Psoas muscle (tissue), 8 donors: ENCODE data around the gene JPH3. TPM values are rescaled to one million over a fixed set of nuclear protein-coding genes. Genes with fewer than 3 reads are reported as not detected.
"Not testable (repeated sequence)": the region's sequence is repeated elsewhere in the genome, so short reads cannot be mapped to it uniquely, and the experiment has no call there.

Source experiments
- ATAC-seq, 4 donors: fragments of 200-7000 bp; cut with Tn5 transposase; one replicate each; pipeline ENCODE4 v1.9.1; 2020; ENCODE audit warnings: moderate library complexity in 3 of 4, mild to moderate bottlenecking in 2 of 4
- DNase-seq, 2 donors: peaks; one replicate each; pipeline ENCODE4 v3.0.0-alpha.2; 2020
- H3K27ac ChIP-seq: fragments of 200-600 bp; one replicate; pipeline ENCODE4 v1.8.0; 2022
- H3K27me3 ChIP-seq, 3 donors: fragments of 200-600 bp in 1 of 3; one replicate each; pipeline versions ENCODE4 v1.6.1 to v1.8.0; 2013 to 2022; ENCODE audit warnings: low read length in 2 of 3, mild to moderate bottlenecking in 2 of 3, moderate library complexity in 1 of 3; ENCODE audit not compliant: insufficient read depth in 3 of 3
- H3K36me3 ChIP-seq, 2 donors: fragments of 200-600 bp in 1 of 2; one replicate each; pipeline versions ENCODE4 v1.6.1 to v1.8.0; 2013 to 2022; ENCODE audit warnings: low read depth in 1 of 2, mild to moderate bottlenecking in 1 of 2, moderate library complexity in 1 of 2; ENCODE audit not compliant: insufficient read depth in 1 of 2
- H3K4me1 ChIP-seq: fragments of 200-600 bp; one replicate; pipeline ENCODE4 v1.8.0; 2022
- H3K4me3 ChIP-seq: fragments of 200-600 bp; one replicate; pipeline ENCODE4 v1.8.0; 2022; ENCODE audit warnings: mild to moderate bottlenecking
- H3K9me3 ChIP-seq: fragments of 200-600 bp; one replicate; pipeline ENCODE4 v1.8.0; 2022
- WGBS, 3 donors: extraction: QIAGEN DNeasy Blood & Tissue Kit; methylation state at CpG; one replicate each; pipeline versions ENCODE4 v1.1.6 to v1.1.7; 2013; 5-methylcytosine and 5-hydroxymethylcytosine counted together
- intact Hi-C, 2 donors: fragments of 100-400 bp; cut with DNase I; formaldehyde crosslinking; loops; one replicate each; pipeline versions ENCODE4 v1.11.0 to v1.14.2; 2022
- polyA plus RNA-seq, 3 donors: library from polyadenylated mRNA; stranded (reverse); fragments of 200-250 nt; gene quantifications; one replicate each; pipeline ENCODE4 v1.2.3, GENCODE V29; 2013
- total RNA-seq, 4 donors: library from RNA; stranded (reverse); fragmentation: NEBNext Ultra II Directional in 2 of 4; extraction: Animal tissue kit (Norgen Biotek cat#: 25700) in 2 of 4; gene quantifications; one replicate each; pipeline versions ENCODE4 v1.2.1 to v1.2.4, GENCODE V29; 2021 to 2023
- TF ChIP-seq, protein P1 (sequence below): fragments of 200-600 bp; IDR thresholded peaks from one replicate; pipeline ENCODE4 v1.8.0; 2022; ENCODE audit warnings: antibody characterized with exemption
- donor health status: healthy with polysubstance abuse.
- donor health status: DM: no; HTN: no; CAD: no; lungs with moderate emphysema.
- donor health status: Bipolar disorder and iron deficiency.
- donor health status: healthy.
- donor health status: DM: yes; HTN: yes; CAD: no.
- donor health status: DM: no; HTN: no; CAD: no.
- donor health status: DM: no; HTN: no; CAD: no.
- donor health status: DM: yes; HTN: yes; CAD: no.

Gene JPH3
- total and polyA plus RNA-seq, 7 donors = 0.03 to 0.13 (median 0.04) TPM; not detected in 2

DNA sequence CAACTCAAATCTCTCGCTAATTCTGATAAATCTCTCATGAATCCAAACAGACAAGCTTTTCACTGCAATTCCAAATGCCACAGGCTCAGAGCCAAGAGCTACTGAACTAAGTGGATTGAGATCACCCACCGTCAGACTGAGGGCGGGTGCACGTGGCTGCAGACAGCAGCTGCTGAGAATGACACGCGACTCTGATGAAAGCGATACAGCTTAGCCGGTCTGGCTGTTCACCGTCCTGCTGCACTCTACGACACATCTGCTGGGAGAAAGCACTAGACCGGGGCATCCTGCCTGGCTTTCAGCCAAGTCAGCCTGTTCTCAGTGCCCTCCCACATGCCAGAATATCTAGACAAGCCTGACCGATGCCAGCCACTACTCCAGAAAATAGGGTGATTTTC, 120.9 kb downstream of the JPH3 start:
- no peak overlapping the region for H3K27ac ChIP-seq
- H3K36me3 ChIP-seq = peaks cover 0 to 10% of the 10 kb centered on the region in 2 donors
- H3K4me3 ChIP-seq = no peak overlapping the region
- H3K27me3 ChIP-seq = no peaks in the 10 kb centered on the region
- intact Hi-C loops = no loop called here
- ATAC-seq (peak; percentile 79 to 92 (median 88)), DNase-seq (peak; percentile 51 to 68)
- H3K9me3 ChIP-seq = no peaks in the 10 kb centered on the region
- H3K4me1 ChIP-seq = peaks cover 4% of the 10 kb centered on the region
- TF ChIP-seq, protein P1, sequence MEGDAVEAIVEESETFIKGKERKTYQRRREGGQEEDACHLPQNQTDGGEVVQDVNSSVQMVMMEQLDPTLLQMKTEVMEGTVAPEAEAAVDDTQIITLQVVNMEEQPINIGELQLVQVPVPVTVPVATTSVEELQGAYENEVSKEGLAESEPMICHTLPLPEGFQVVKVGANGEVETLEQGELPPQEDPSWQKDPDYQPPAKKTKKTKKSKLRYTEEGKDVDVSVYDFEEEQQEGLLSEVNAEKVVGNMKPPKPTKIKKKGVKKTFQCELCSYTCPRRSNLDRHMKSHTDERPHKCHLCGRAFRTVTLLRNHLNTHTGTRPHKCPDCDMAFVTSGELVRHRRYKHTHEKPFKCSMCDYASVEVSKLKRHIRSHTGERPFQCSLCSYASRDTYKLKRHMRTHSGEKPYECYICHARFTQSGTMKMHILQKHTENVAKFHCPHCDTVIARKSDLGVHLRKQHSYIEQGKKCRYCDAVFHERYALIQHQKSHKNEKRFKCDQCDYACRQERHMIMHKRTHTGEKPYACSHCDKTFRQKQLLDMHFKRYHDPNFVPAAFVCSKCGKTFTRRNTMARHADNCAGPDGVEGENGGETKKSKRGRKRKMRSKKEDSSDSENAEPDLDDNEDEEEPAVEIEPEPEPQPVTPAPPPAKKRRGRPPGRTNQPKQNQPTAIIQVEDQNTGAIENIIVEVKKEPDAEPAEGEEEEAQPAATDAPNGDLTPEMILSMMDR = no peak
- WGBS, 3 donors = 17 to 35% (median 21%) methylated on average over 12 of the region's 12 CpGs

DNA sequence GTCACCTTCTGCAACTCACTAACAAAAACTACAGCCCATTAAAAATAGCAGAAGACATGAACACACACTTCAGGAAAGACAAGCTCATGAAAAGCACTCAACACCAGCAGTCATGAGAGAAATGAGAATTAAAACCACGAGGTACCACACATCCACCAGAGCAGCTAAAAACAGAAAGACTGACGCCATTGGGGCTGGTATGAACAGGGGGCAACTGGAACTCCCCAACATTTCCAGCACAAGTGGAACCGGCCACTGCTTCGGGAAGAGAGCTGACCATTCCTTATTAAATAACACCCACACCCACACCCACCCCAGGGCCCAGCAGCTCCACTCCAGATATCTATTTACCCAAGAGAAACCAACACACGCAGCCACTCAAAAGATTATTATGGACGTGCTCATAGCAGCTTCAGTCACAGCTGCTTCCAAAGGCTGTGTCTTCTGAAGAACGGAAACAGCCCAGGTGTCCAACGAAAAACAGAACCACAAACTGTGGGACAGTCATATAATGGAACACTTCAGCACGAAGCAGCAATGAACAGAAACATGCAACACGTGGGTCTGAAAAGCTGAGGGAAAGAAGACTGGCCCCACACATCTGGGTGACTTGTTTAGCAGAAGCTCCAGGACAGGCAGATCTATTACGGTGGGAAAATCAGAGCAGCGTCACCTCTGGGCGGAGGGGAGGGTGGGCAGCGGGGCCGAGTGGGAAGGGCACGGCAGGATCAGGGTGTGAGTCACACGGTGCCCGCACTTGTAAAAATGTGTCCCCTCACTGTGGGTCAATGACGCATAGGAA, 122.4 kb downstream of the JPH3 start:
- ATAC-seq (no peak), DNase-seq (no peak)
- TF ChIP-seq, protein P1 = no peak
- peaks cover 0 to 24% of the 10 kb centered on the region in 2 donors for H3K36me3 ChIP-seq
- peaks cover 4% of the 10 kb centered on the region for H3K4me1 ChIP-seq
- no peak overlapping the region for H3K4me3 ChIP-seq
- no peak overlapping the region for H3K27ac ChIP-seq
- H3K27me3 ChIP-seq = no peaks in the 10 kb centered on the region
- no peaks in the 10 kb centered on the region for H3K9me3 ChIP-seq
- WGBS, 3 donors = 93 to 95% (median 94%) methylated on average over 19 of the region's 19 CpGs
- intact Hi-C loops = no loop called here

DNA sequence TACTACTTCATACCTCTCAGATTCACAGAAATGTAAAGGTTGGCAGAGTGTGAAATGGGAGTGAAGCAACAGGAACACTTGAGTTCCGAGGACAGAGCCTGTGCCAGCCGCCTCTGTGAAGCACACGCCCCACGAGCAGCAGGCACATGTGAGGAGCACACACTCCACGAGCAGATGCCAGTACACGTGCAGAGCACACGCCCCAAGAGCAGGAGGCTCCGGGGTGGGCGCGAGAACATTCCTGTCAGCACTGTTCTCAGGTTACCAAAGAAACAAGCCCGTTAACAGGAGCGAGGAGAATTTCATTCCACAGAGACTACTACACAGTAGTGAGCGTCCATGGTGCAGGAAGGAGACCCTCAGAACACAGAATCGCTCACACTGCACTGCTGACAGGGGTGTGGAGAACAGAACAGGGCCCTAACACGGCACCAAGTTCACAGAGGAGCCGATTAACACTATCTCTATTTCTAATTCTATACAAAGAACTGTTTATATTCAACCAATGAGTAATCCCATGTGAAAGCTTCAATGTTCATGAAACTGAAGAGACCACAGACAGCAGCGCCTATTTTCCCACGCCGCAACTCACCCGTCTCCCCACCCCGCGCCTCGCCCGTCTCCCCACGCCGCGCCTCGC, 123.4 kb downstream of the JPH3 start:
- peak in 2 of 4 donors; percentile 34 to 38 for ATAC-seq
- Histone ChIP-seq H3K4me3 (no peak overlapping the region), H3K9me3 (no peaks in the 10 kb centered on the region), H3K4me1 (peaks cover 4% of the 10 kb centered on the region), H3K27me3 (no peaks in the 10 kb centered on the region), H3K36me3 (peaks cover 0 to 32% of the 10 kb centered on the region in 2 donors), H3K27ac (no peak overlapping the region)
- 80 to 82% (median 80%) methylated on average over 21 to 28 of the region's 28 CpGs for WGBS, 3 donors
- DNase-seq = no peak
- intact Hi-C loops = no loop called here
- TF ChIP-seq, protein P1 = no peak

DNA sequence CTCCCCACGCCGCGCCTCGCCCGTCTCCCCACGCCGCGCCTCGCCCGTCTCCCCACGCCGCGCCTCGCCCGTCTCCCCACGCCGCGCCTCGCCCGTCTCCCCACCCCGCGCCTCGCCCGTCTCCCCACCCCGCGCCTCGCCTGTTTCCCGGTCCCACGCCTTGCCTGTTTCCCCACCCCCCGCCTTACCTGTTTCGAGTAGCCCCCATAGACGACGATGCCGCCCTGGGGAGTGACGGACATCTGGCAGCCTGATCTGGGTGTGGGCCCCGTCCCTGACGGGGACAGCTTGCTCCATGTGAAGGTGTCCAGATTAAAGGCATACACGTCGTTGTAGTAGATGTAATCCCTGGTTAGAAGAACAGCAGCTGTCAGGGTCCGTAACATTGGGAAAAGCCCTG, 124.3 kb downstream of the JPH3 start:
- H3K4me3 ChIP-seq, H3K4me1 ChIP-seq, DNase-seq, H3K9me3 ChIP-seq, ATAC-seq, H3K27me3 ChIP-seq, intact Hi-C loops, H3K27ac ChIP-seq: not testable (repeated sequence)
- H3K36me3 ChIP-seq = peaks cover 0 to 35% of the 10 kb centered on the region in 2 donors
- 97% methylated on average over 25 to 31 of the region's 40 CpGs for WGBS, 3 donors

DNA sequence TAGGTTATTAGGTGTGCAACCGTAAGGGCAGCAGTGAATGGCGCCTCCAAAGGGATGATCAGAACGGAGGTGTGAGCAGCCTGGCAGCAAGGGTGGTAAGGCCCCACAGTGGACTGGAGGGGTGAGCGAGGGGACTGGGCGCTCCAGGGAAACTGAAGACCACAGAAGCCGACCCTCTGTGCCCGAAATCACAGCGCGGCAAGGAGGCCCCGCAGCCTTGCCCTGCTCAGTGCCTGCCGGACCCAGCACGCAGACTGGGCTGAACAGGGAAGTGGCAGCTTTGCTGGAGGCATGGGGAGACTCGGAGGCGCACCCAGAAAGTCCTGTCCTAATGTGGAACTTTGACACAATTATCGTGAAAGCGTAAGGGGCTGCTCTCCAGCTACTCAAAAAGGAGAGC, 125.0 kb downstream of the JPH3 start:
- Histone ChIP-seq H3K4me1 (peaks cover 4% of the 10 kb centered on the region), H3K4me3 (no peak overlapping the region), H3K27me3 (no peaks in the 10 kb centered on the region), H3K27ac (no peak overlapping the region), H3K9me3 (no peaks in the 10 kb centered on the region), H3K36me3 (peaks cover 0 to 38% of the 10 kb centered on the region in 2 donors)
- WGBS, 3 donors = 93 to 96% (median 96%) methylated on average over 16 of the region's 16 CpGs
- ATAC-seq (no peak), DNase-seq (no peak)
- TF ChIP-seq, protein P1 = no peak
- intact Hi-C loops = no loop called here
